ENCODE results near the gene NANOG. TPM values are rescaled to one million over a fixed set of nuclear protein-coding genes. Genes with fewer than 3 reads are reported as not detected.
"Not testable (repeated sequence)": the region's sequence is repeated elsewhere in the genome, so short reads cannot be mapped to it uniquely, and the experiment has no call there.

Gene NANOG
- total RNA-seq: 0.32 to 0.58 TPM (median 0.42 TPM) in 3 replicates

- peaks cover 34% of the 10 kb centered on the region for H3K27me3 Mint-ChIP-seq (ENCODE audit: low read depth)
- not testable (repeated sequence) for H3K36me3 Mint-ChIP-seq; H3K4me1 Mint-ChIP-seq; H3K9me3 Mint-ChIP-seq; H3K4me3 Mint-ChIP-seq; H3K27ac Mint-ChIP-seq; DNase-seq (ENCODE audit: low spot score in 2 of 2, unreplicated experiment in 2 of 2)
These were observed at the start of gene NANOG for GRCh38 chr12:7788884-7789528. TSS of gene NANOG (plus strand) at chr12:7789402. CDS start at chr12:7789615, 213 bp downstream.

GRCh38 chr12:7747246-7747645 lies 42.0 kb upstream of the NANOG start, which contains the start of gene CLEC4C:
TSS of gene CLEC4C (minus strand) at chr12:7747375. CDS start at chr12:7747348, 27 bp downstream.
- Mint-ChIP-seq H3K36me3 (no peaks in the 10 kb centered on the region), H3K9me3 (peaks cover 16% of the 10 kb centered on the region), H3K27me3 (ENCODE audit: low read depth) (no peaks in the 10 kb centered on the region), H3K4me3 (no peak within 1 kb of the TSS), H3K4me1 (no peaks in the 10 kb centered on the region), H3K27ac (no peak within 1 kb of the TSS)
- DNase-seq (ENCODE audit: low spot score in 2 of 2, unreplicated experiment in 2 of 2): no peak
- no peak for TF ChIP-seq CTCF (IDR thresholded peaks at IDR 0.05; ENCODE audit: unreplicated experiment)

GRCh38 chr12:7748852-7749251 lies 40.4 kb upstream of the NANOG start:
- no peaks in the 10 kb centered on the region for H3K36me3 Mint-ChIP-seq
- H3K4me3 Mint-ChIP-seq: no peak overlapping the region
- H3K9me3 Mint-ChIP-seq: peaks cover 7% of the 10 kb centered on the region
- no peak for TF ChIP-seq CTCF (IDR thresholded peaks at IDR 0.05; ENCODE audit: unreplicated experiment)
- H3K27me3 Mint-ChIP-seq (ENCODE audit: low read depth): no peaks in the 10 kb centered on the region
- no peak for DNase-seq (ENCODE audit: low spot score in 2 of 2, unreplicated experiment in 2 of 2)
- no peaks in the 10 kb centered on the region for H3K4me1 Mint-ChIP-seq
- no peak overlapping the region for H3K27ac Mint-ChIP-seq

GRCh38 chr12:7749442-7749841 lies 39.8 kb upstream of the NANOG start:
- TF ChIP-seq CTCF (IDR thresholded peaks at IDR 0.05; ENCODE audit: unreplicated experiment): no peak
- Mint-ChIP-seq H3K27ac (no peak overlapping the region), H3K9me3 (peaks cover 4% of the 10 kb centered on the region), H3K27me3 (ENCODE audit: low read depth) (no peaks in the 10 kb centered on the region), H3K4me1 (no peaks in the 10 kb centered on the region), H3K4me3 (no peak overlapping the region), H3K36me3 (no peaks in the 10 kb centered on the region)
- no peak for DNase-seq (ENCODE audit: low spot score in 2 of 2, unreplicated experiment in 2 of 2)

GRCh38 chr12:7750350-7750749 lies 38.9 kb upstream of the NANOG start:
- Mint-ChIP-seq H3K36me3 (no peaks in the 10 kb centered on the region), H3K4me1 (no peaks in the 10 kb centered on the region), H3K27me3 (ENCODE audit: low read depth) (no peaks in the 10 kb centered on the region), H3K27ac (no peak overlapping the region), H3K4me3 (no peak overlapping the region), H3K9me3 (peaks cover 4% of the 10 kb centered on the region)
- TF ChIP-seq CTCF (IDR thresholded peaks at IDR 0.05; ENCODE audit: unreplicated experiment): no peak
- DNase-seq (ENCODE audit: low spot score in 2 of 2, unreplicated experiment in 2 of 2): no peak

- no peak for TF ChIP-seq CTCF (IDR thresholded peaks at IDR 0.05; ENCODE audit: unreplicated experiment)
- no peak overlapping the region for H3K4me3 Mint-ChIP-seq
- H3K27ac Mint-ChIP-seq: no peak overlapping the region
- no peak for DNase-seq (ENCODE audit: low spot score in 2 of 2, unreplicated experiment in 2 of 2)
- peaks cover 4% of the 10 kb centered on the region for H3K9me3 Mint-ChIP-seq
- no peaks in the 10 kb centered on the region for H3K27me3 Mint-ChIP-seq (ENCODE audit: low read depth)
- H3K36me3 Mint-ChIP-seq: no peaks in the 10 kb centered on the region
- H3K4me1 Mint-ChIP-seq: no peaks in the 10 kb centered on the region
These were observed 37.8 kb upstream of the NANOG start for GRCh38 chr12:7751394-7751793.

GRCh38 chr12:7751941-7752922 lies 37.0 kb upstream of the NANOG start:
- H3K4me3 Mint-ChIP-seq; H3K36me3 Mint-ChIP-seq; H3K4me1 Mint-ChIP-seq; H3K27me3 Mint-ChIP-seq (ENCODE audit: low read depth); H3K9me3 Mint-ChIP-seq; H3K27ac Mint-ChIP-seq; DNase-seq (ENCODE audit: low spot score in 2 of 2, unreplicated experiment in 2 of 2): not testable (repeated sequence)

GRCh38 chr12:7755668-7756067 lies 33.5 kb upstream of the NANOG start:
- H3K27ac Mint-ChIP-seq; H3K9me3 Mint-ChIP-seq; H3K4me1 Mint-ChIP-seq; H3K36me3 Mint-ChIP-seq; H3K27me3 Mint-ChIP-seq (ENCODE audit: low read depth); H3K4me3 Mint-ChIP-seq; DNase-seq (ENCODE audit: low spot score in 2 of 2, unreplicated experiment in 2 of 2): not testable (repeated sequence)

All from mesothelial cell of epicardium (in vitro differentiated cells).